Stomach (tissue), 4 donors: ENCODE data around the gene STAB1.

ENCODE experiments used
- CTCF ChIP-seq, 7 experiments: fragments of 450-650 bp in 4 of 7; fragments of 200-600 bp in 3 of 7; sonication (generic) in 3 of 7; IDR thresholded peaks; one replicate each; pipeline ENCODE4 v1.5.1; 2016 to 2019; ENCODE audit warnings: antibody characterized with exemption in 7 of 7, control low read depth in 2 of 7, mild to moderate bottlenecking in 1 of 7
- POLR2A ChIP-seq, 4 donors: fragments of 450-650 bp; IDR thresholded peaks; one replicate each; pipeline ENCODE4 v1.6.1; 2016; ENCODE audit warnings: antibody characterized with exemption in 4 of 4, control low read depth in 2 of 4, mild to moderate bottlenecking in 1 of 4, moderate library complexity in 1 of 4
- POLR2AphosphoS5 ChIP-seq, 3 donors: sonication (generic); formaldehyde crosslinking; IDR thresholded peaks; one replicate each; pipeline ENCODE4 v1.6.1; 2016; ENCODE audit warnings: antibody characterized with exemption in 3 of 3

- no peak for TF ChIP-seq CTCF (IDR thresholded peaks at IDR 0.05)
- no peak for TF ChIP-seq POLR2AphosphoS5 (IDR thresholded peaks at IDR 0.05)
- no peak for TF ChIP-seq POLR2A (IDR thresholded peaks at IDR 0.05)
Measured at GRCh38 chr3:52477076-52477795, 17.9 kb upstream of the STAB1 start.
